ENCODE measurements around the gene ASCL2. TPM values are rescaled to one million over a fixed set of nuclear protein-coding genes. Genes with fewer than 3 reads are reported as not detected.

Gene ASCL2
- polyA plus RNA-seq, 2 donors = 0.95 to 1.7 TPM

DNA sequence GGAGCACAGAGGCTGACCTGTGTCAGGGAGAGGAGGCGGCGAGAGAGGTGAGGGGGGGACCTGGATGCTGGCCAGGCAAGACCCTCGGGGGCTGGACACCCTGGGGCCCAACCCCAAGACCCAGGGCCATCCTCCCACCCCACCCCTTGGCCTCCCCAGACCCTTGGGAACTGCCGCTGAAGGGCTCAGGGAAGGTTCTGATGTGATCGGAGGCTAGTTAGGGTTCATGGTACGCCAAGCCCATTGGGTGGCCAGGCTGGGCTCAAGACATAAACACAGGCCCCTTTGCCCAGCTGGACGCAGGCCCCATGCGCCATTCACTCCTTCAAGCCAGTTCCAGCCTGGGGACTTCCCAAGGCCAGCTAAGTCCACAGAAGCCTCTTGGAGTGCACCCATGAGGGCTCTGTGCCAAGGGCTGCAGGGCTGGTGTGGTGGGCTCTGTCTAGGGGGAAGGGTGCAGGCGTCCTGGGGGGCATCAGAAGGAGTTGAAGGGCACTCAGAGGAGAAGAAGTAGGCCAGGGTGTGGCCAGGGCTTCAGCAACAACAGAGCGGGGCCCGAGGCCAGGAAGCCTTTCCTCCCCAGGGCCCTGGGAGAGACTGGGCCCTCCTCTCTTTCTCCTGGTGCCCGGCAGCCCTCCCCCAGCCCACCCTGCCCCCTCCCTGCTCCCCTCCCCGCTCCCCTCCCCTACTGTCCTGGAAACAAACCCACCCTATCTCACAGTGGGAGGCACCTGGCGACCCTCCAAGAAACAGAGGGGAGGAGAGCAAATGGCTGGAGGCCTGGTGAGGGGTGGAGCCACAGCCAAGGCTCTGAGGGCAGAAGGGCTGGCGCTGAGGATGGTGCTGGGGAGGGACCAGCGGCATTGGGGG is 44.4 kb upstream of the ASCL2 start:
- Histone ChIP-seq H3K4me3 (ENCODE audit: low read depth in 1 of 2, low read length in 2 of 2) (no peak overlapping the region), H3K27ac (ENCODE audit: low read depth in 2 of 2, low read length in 1 of 2) (peak overlapping the region; percentile 63 to 75)

GRCh38 chr11:2314136-2314524 is 43.7 kb upstream of the ASCL2 start:
- Histone ChIP-seq H3K4me1 (ENCODE audit: control insufficient read depth in 2 of 2, insufficient read depth in 2 of 2, low read length in 1 of 2) (peaks cover 8 to 23% of the 10 kb centered on the region in 2 donors), H3K27ac (ENCODE audit: low read depth in 2 of 2, low read length in 1 of 2) (peak overlapping the region; percentile 63 to 68), H3K4me3 (ENCODE audit: low read depth in 1 of 2, low read length in 2 of 2) (no peak overlapping the region), H3K9me3 (ENCODE audit: control insufficient read depth in 2 of 2, insufficient read depth in 1 of 2, low read depth in 1 of 2, low read length in 1 of 2) (peaks cover 3 to 7% of the 10 kb centered on the region in 2 donors), H3K36me3 (ENCODE audit: control insufficient read depth in 2 of 2, insufficient read depth in 2 of 2, low read length in 1 of 2) (no peaks in the 10 kb centered on the region), H3K27me3 (ENCODE audit: control insufficient read depth in 1 of 2, insufficient read depth in 2 of 2, low read length in 2 of 2) (no peaks in the 10 kb centered on the region)
- WGBS, 2 donors = 90 to 92% methylated on average over 7 of the region's 7 CpGs

More for the DNA sequence above, 44.4 kb upstream of the ASCL2 start:
- 38 to 48% methylated on average over 14 to 16 of the region's 16 CpGs for WGBS, 2 donors
- Histone ChIP-seq H3K4me1 (ENCODE audit: control insufficient read depth in 2 of 2, insufficient read depth in 2 of 2, low read length in 1 of 2) (peaks cover 8 to 23% of the 10 kb centered on the region in 2 donors), H3K9me3 (ENCODE audit: control insufficient read depth in 2 of 2, insufficient read depth in 1 of 2, low read depth in 1 of 2, low read length in 1 of 2) (peaks cover 3 to 7% of the 10 kb centered on the region in 2 donors), H3K27me3 (ENCODE audit: control insufficient read depth in 1 of 2, insufficient read depth in 2 of 2, low read length in 2 of 2) (no peaks in the 10 kb centered on the region), H3K36me3 (ENCODE audit: control insufficient read depth in 2 of 2, insufficient read depth in 2 of 2, low read length in 1 of 2) (no peaks in the 10 kb centered on the region)

DNA sequence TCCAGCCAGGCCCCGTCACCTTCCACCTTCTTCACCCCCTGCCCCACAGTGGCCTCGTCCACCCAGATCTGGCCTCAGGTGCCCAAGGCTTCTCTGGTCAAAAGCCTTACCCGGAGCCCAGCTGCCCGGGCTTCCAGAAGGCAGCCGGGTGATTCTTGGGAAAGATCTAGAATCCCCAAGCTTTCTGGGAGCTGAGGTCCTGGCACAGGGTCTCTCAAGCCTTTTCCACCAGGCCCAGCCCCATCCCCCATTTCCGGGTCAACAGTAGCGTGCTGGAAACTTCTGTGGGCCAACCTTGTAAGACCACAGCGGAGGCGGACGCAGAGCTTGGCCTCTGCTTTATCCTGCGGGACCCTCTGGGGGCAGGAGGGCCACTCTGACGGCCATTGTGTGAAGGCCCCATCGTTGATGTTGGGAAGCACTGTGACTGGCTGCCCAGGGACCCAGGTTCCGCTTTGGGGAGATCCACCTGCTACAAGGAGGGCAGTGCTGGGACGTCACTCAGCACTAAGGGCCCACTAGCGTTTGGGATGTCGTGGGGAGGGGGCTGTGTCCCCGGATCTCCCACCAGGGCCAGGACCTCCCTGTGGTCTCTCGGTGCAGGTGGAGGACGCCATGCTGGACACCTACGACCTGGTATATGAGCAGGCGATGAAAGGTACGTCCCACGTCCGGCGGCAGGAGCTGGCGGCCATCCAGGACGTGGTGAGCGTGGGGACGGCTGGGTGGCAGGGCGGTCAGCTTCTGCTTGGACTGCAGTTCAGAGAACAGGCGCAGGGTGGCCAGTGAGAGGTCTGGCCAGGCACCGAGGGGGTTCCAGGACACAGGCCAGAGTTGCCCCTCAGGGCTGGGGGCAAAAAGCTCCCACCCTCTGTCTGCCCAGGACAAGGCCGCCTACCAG is 42.9 kb upstream of the ASCL2 start:
- no peaks in the 10 kb centered on the region for H3K27me3 ChIP-seq (ENCODE audit: control insufficient read depth in 1 of 2, insufficient read depth in 2 of 2, low read length in 2 of 2)
- H3K9me3 ChIP-seq (ENCODE audit: control insufficient read depth in 2 of 2, insufficient read depth in 1 of 2, low read depth in 1 of 2, low read length in 1 of 2) = peaks cover 3 to 7% of the 10 kb centered on the region in 2 donors
- peaks cover 8 to 23% of the 10 kb centered on the region in 2 donors for H3K4me1 ChIP-seq (ENCODE audit: control insufficient read depth in 2 of 2, insufficient read depth in 2 of 2, low read length in 1 of 2)
- peak overlapping the region in 1 of 2 donors; percentile 41 for H3K27ac ChIP-seq (ENCODE audit: low read depth in 2 of 2, low read length in 1 of 2)
- H3K36me3 ChIP-seq (ENCODE audit: control insufficient read depth in 2 of 2, insufficient read depth in 2 of 2, low read length in 1 of 2) = no peaks in the 10 kb centered on the region
- 89% methylated on average over 34 of the region's 34 CpGs for WGBS, 2 donors
- H3K4me3 ChIP-seq (ENCODE audit: low read depth in 1 of 2, low read length in 2 of 2) = no peak overlapping the region

DNA sequence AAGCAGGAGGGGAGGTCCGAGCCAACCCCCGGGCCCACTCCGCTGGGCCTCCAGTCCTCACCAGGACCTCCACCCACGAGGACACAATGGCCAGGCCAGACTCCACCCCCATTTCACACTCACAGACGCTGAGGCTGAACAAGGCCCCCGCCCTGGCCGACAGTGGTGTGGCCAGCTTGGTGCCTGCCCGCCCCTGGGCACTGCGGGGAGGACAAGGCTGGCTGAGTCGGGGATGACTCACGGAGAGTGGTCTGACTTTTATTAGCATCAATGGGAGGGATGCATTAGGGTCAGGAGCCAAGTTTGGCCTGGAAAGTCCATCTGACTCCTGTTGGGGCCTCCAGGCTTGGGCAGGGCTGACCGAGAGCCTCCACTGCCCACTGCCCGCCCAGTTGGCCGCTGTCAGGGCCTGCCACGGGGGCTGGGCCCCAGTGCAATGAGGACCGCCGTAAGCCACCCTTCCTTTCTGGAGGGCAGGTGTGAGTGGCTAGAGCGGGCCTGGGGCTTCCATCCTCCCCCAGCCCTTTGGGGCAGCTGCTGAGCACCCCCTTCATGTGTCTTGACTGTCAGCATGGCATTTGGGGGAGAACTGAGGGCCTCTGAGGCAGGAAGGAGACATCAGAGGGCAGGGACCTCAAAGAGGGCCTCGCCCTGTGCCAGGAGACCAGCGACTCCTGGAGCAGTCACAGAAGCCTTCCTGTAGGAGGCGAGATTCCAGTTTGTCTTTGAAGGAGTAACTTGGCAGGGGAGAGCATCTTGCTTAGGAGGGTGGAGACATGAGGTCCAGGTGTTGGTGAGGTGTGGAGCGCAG is 42.0 kb upstream of the ASCL2 start:
- H3K27ac ChIP-seq (ENCODE audit: low read depth in 2 of 2, low read length in 1 of 2) = peak overlapping the region; percentile 41 to 42
- H3K36me3 ChIP-seq (ENCODE audit: control insufficient read depth in 2 of 2, insufficient read depth in 2 of 2, low read length in 1 of 2) = no peaks in the 10 kb centered on the region
- H3K9me3 ChIP-seq (ENCODE audit: control insufficient read depth in 2 of 2, insufficient read depth in 1 of 2, low read depth in 1 of 2, low read length in 1 of 2) = peaks cover under 1 to 2% of the 10 kb centered on the region in 2 donors
- H3K27me3 ChIP-seq (ENCODE audit: control insufficient read depth in 1 of 2, insufficient read depth in 2 of 2, low read length in 2 of 2) = no peaks in the 10 kb centered on the region
- no peak overlapping the region for H3K4me3 ChIP-seq (ENCODE audit: low read depth in 1 of 2, low read length in 2 of 2)
- WGBS, 2 donors = 69 to 79% methylated on average over 20 to 22 of the region's 22 CpGs
- H3K4me1 ChIP-seq (ENCODE audit: control insufficient read depth in 2 of 2, insufficient read depth in 2 of 2, low read length in 1 of 2) = peaks cover 8 to 24% of the 10 kb centered on the region in 2 donors

GRCh38 chr11:2311353-2312133 is 41.2 kb upstream of the ASCL2 start:
- H3K36me3 ChIP-seq (ENCODE audit: control insufficient read depth in 2 of 2, insufficient read depth in 2 of 2, low read length in 1 of 2) = no peaks in the 10 kb centered on the region
- H3K4me3 ChIP-seq (ENCODE audit: low read depth in 1 of 2, low read length in 2 of 2) = no peak overlapping the region
- WGBS, 2 donors = 63 to 77% methylated on average over 21 of the region's 21 CpGs
- no peaks in the 10 kb centered on the region for H3K9me3 ChIP-seq (ENCODE audit: control insufficient read depth in 2 of 2, insufficient read depth in 1 of 2, low read depth in 1 of 2, low read length in 1 of 2)
- H3K27me3 ChIP-seq (ENCODE audit: control insufficient read depth in 1 of 2, insufficient read depth in 2 of 2, low read length in 2 of 2) = no peaks in the 10 kb centered on the region
- peaks cover 8 to 28% of the 10 kb centered on the region in 2 donors for H3K4me1 ChIP-seq (ENCODE audit: control insufficient read depth in 2 of 2, insufficient read depth in 2 of 2, low read length in 1 of 2)
- peak overlapping the region in 1 of 2 donors; percentile 42 for H3K27ac ChIP-seq (ENCODE audit: low read depth in 2 of 2, low read length in 1 of 2)

GRCh38 chr11:2310786-2311352 is 40.5 kb upstream of the ASCL2 start:
- Histone ChIP-seq H3K4me3 (ENCODE audit: low read depth in 1 of 2, low read length in 2 of 2) (no peak overlapping the region), H3K4me1 (ENCODE audit: control insufficient read depth in 2 of 2, insufficient read depth in 2 of 2, low read length in 1 of 2) (peaks cover 9 to 30% of the 10 kb centered on the region in 2 donors), H3K9me3 (ENCODE audit: control insufficient read depth in 2 of 2, insufficient read depth in 1 of 2, low read depth in 1 of 2, low read length in 1 of 2) (no peaks in the 10 kb centered on the region), H3K36me3 (ENCODE audit: control insufficient read depth in 2 of 2, insufficient read depth in 2 of 2, low read length in 1 of 2) (no peaks in the 10 kb centered on the region), H3K27me3 (ENCODE audit: control insufficient read depth in 1 of 2, insufficient read depth in 2 of 2, low read length in 2 of 2) (no peaks in the 10 kb centered on the region), H3K27ac (ENCODE audit: low read depth in 2 of 2, low read length in 1 of 2) (no peak overlapping the region)
- WGBS, 2 donors = 65 to 73% methylated on average over 16 of the region's 16 CpGs

- 81 to 83% methylated on average over 16 of the region's 16 CpGs for WGBS, 2 donors
- no peak overlapping the region for H3K27ac ChIP-seq (ENCODE audit: low read depth in 2 of 2, low read length in 1 of 2)
- H3K27me3 ChIP-seq (ENCODE audit: control insufficient read depth in 1 of 2, insufficient read depth in 2 of 2, low read length in 2 of 2) = no peaks in the 10 kb centered on the region
- peaks cover 12 to 34% of the 10 kb centered on the region in 2 donors for H3K4me1 ChIP-seq (ENCODE audit: control insufficient read depth in 2 of 2, insufficient read depth in 2 of 2, low read length in 1 of 2)
- H3K4me3 ChIP-seq (ENCODE audit: low read depth in 1 of 2, low read length in 2 of 2) = no peak overlapping the region
- H3K36me3 ChIP-seq (ENCODE audit: control insufficient read depth in 2 of 2, insufficient read depth in 2 of 2, low read length in 1 of 2) = no peaks in the 10 kb centered on the region
- no peaks in the 10 kb centered on the region for H3K9me3 ChIP-seq (ENCODE audit: control insufficient read depth in 2 of 2, insufficient read depth in 1 of 2, low read depth in 1 of 2, low read length in 1 of 2)
Measured at GRCh38 chr11:2310073-2310785, 39.8 kb upstream of the ASCL2 start.
